ENCODE results near the gene SLC47A1.
A peak's percentile ranks its signal among the peaks of the same experiment; 100 is the strongest.

The SLC47A1 gene

DNA sequence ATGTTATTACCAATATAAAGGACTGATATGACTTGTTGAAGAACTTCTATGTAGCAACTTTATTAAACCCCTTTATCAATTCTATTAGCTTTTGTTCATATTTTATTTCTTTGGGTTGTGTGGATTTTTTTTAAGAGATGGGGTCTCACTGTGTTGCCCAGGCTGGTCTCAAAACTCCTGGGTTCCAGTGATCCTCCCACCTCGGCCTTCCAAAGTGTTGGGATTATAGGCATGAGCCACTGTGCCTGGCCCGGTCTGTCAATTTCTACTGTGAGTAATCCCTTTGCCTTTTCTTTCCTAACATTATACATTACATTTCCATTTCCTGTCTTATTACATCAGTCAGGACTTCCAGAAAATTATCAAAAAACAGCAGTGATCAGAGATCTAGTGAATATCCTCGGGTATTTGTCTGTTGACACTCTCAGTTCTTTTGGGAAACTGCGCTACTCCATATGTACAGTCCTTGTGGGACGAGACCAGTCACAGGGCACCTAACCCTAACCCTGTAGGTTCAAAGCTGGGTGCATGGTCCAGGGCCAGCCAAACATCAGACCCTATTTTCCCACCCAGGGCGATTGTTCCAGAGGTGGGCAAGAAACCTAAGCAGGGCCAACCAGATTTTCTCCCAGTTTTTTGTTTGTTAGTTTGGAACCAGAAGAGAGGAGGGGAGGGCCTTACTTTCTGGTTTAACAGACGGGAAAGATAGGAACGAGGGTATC lies 1.7 kb upstream of the SLC47A1 start:
- H3K27me3 ChIP-seq (ENCODE audit: control insufficient read depth in 1 of 2, insufficient read depth in 2 of 2, low read length in 2 of 2), result no peaks in the 10 kb centered on the region

GRCh38 chr17:19533036-19533717 lies 477 bp upstream of the SLC47A1 start:
- no peak overlapping the region for H3K27ac ChIP-seq (ENCODE audit: low read depth, low read length)
- H3K9ac ChIP-seq (ENCODE audit: low read length), result no peak overlapping the region
- H3K4me3 ChIP-seq (ENCODE audit: low read depth in 1 of 2, low read length in 2 of 2), result peak overlapping the region; percentile 60 to 85
- no peaks in the 10 kb centered on the region for H3K27me3 ChIP-seq (ENCODE audit: control insufficient read depth in 1 of 2, insufficient read depth in 2 of 2, low read length in 2 of 2)
- no peaks in the 10 kb centered on the region for H3K9me3 ChIP-seq (ENCODE audit: low read length)
- H3K4me1 ChIP-seq (ENCODE audit: insufficient read depth, low read length), result peaks cover 6% of the 10 kb centered on the region
- H3K36me3 ChIP-seq (ENCODE audit: insufficient read depth, low read length), result no peaks in the 10 kb centered on the region

More for the DNA sequence above, 1.7 kb upstream of the SLC47A1 start:
- H3K4me3 ChIP-seq (ENCODE audit: low read depth in 1 of 2, low read length in 2 of 2), result no peak overlapping the region
- H3K27ac ChIP-seq (ENCODE audit: low read depth, low read length), result no peak overlapping the region
- H3K36me3 ChIP-seq (ENCODE audit: insufficient read depth, low read length), result no peaks in the 10 kb centered on the region
- H3K4me1 ChIP-seq (ENCODE audit: insufficient read depth, low read length), result peaks cover 6% of the 10 kb centered on the region
- no peaks in the 10 kb centered on the region for H3K9me3 ChIP-seq (ENCODE audit: low read length)
- H3K9ac ChIP-seq (ENCODE audit: low read length), result no peak overlapping the region

- H3K27ac ChIP-seq (ENCODE audit: low read depth, low read length), result no peak overlapping the region
- H3K27me3 ChIP-seq (ENCODE audit: control insufficient read depth in 1 of 2, insufficient read depth in 2 of 2, low read length in 2 of 2), result no peaks in the 10 kb centered on the region
- H3K9ac ChIP-seq (ENCODE audit: low read length), result no peak overlapping the region
Measured at GRCh38 chr17:19534562-19535149, 1.0 kb downstream of the SLC47A1 start.

DNA sequence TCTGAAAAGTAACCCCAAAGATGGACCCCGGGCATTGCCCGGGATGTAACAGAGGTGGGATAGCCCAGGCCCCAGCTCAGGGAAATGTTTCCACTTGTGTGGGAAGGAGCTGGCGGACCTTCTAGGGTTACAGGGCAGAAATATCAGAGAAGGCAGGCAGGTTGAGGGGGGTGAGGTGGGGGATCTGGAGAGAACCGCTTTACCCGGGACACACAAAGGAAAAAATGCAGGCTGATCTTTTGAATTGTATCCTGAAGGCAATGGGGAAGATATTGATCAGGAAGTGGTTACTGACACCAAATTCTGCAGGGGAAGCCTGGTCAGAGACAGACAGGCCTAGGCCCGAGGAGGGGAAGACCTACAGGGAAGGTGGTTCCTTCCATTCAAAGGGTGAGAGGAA lies 3.5 kb downstream of the SLC47A1 start:
- Histone ChIP-seq H3K4me3 (ENCODE audit: low read depth in 1 of 2, low read length in 2 of 2) (no peak overlapping the region), H3K9ac (ENCODE audit: low read length) (no peak overlapping the region), H3K27me3 (ENCODE audit: control insufficient read depth in 1 of 2, insufficient read depth in 2 of 2, low read length in 2 of 2) (no peaks in the 10 kb centered on the region), H3K4me1 (ENCODE audit: insufficient read depth, low read length) (peaks cover 6% of the 10 kb centered on the region), H3K9me3 (ENCODE audit: low read length) (no peaks in the 10 kb centered on the region), H3K36me3 (ENCODE audit: insufficient read depth, low read length) (no peaks in the 10 kb centered on the region), H3K27ac (ENCODE audit: low read depth, low read length) (no peak overlapping the region)

More at GRCh38 chr17:19534562-19535149, 1.0 kb downstream of the SLC47A1 start:
- Histone ChIP-seq H3K9me3 (ENCODE audit: low read length) (no peaks in the 10 kb centered on the region), H3K36me3 (ENCODE audit: insufficient read depth, low read length) (no peaks in the 10 kb centered on the region), H3K4me3 (ENCODE audit: low read depth in 1 of 2, low read length in 2 of 2) (peak overlapping the region; percentile 60 to 85), H3K4me1 (ENCODE audit: insufficient read depth, low read length) (peaks cover 6% of the 10 kb centered on the region)

GRCh38 chr17:19538095-19539039 lies 4.7 kb downstream of the SLC47A1 start:
- H3K9ac ChIP-seq (ENCODE audit: low read length), result no peak overlapping the region
- no peaks in the 10 kb centered on the region for H3K27me3 ChIP-seq (ENCODE audit: control insufficient read depth in 1 of 2, insufficient read depth in 2 of 2, low read length in 2 of 2)
- no peak overlapping the region for H3K27ac ChIP-seq (ENCODE audit: low read depth, low read length)

GRCh38 chr17:19539040-19539399 lies 5.4 kb downstream of the SLC47A1 start:
- Histone ChIP-seq H3K4me1 (ENCODE audit: insufficient read depth, low read length) (peaks cover 6% of the 10 kb centered on the region), H3K27ac (ENCODE audit: low read depth, low read length) (no peak overlapping the region)

More at GRCh38 chr17:19538095-19539039, 4.7 kb downstream of the SLC47A1 start:
- Histone ChIP-seq H3K9me3 (ENCODE audit: low read length) (no peaks in the 10 kb centered on the region), H3K4me3 (ENCODE audit: low read depth in 1 of 2, low read length in 2 of 2) (no peak overlapping the region), H3K4me1 (ENCODE audit: insufficient read depth, low read length) (peaks cover 6% of the 10 kb centered on the region), H3K36me3 (ENCODE audit: insufficient read depth, low read length) (no peaks in the 10 kb centered on the region)

DNA sequence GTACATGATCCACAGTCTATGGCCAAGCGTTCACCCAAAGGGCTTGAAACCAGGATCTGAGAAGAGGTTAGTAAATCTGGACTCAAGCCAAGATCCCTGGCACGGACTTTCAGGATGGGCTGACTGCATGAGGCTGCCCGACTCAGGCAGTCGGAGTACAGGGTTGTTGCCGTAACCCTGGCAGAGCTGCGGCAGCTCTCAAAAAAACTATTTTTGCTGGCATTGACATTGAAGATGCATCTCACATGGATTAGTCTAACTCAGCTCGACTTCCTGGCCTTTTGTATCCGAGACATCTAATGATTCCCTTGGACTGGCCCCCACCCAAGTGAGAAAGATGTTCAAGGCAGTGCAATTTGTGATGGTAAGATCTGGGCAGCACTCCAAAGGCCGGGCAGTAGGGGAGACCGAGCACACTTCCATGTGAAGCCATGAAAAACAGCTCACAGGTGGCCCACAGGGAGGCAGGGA lies 6.2 kb downstream of the SLC47A1 start:
- no peak overlapping the region for H3K27ac ChIP-seq (ENCODE audit: low read depth, low read length)
- H3K4me3 ChIP-seq (ENCODE audit: low read depth in 1 of 2, low read length in 2 of 2), result no peak overlapping the region
- H3K9ac ChIP-seq (ENCODE audit: low read length), result no peak overlapping the region
- H3K36me3 ChIP-seq (ENCODE audit: insufficient read depth, low read length), result no peaks in the 10 kb centered on the region
- no peaks in the 10 kb centered on the region for H3K4me1 ChIP-seq (ENCODE audit: insufficient read depth, low read length)
- no peaks in the 10 kb centered on the region for H3K9me3 ChIP-seq (ENCODE audit: low read length)
- H3K27me3 ChIP-seq (ENCODE audit: control insufficient read depth in 1 of 2, insufficient read depth in 2 of 2, low read length in 2 of 2), result no peaks in the 10 kb centered on the region

More at GRCh38 chr17:19539040-19539399, 5.4 kb downstream of the SLC47A1 start:
- no peaks in the 10 kb centered on the region for H3K9me3 ChIP-seq (ENCODE audit: low read length)
- H3K27me3 ChIP-seq (ENCODE audit: control insufficient read depth in 1 of 2, insufficient read depth in 2 of 2, low read length in 2 of 2), result no peaks in the 10 kb centered on the region
- H3K36me3 ChIP-seq (ENCODE audit: insufficient read depth, low read length), result no peaks in the 10 kb centered on the region
- no peak overlapping the region for H3K9ac ChIP-seq (ENCODE audit: low read length)
- no peak overlapping the region for H3K4me3 ChIP-seq (ENCODE audit: low read depth in 1 of 2, low read length in 2 of 2)

GRCh38 chr17:19540706-19541370 lies 7.2 kb downstream of the SLC47A1 start:
- Histone ChIP-seq H3K4me1 (ENCODE audit: insufficient read depth, low read length) (no peaks in the 10 kb centered on the region), H3K9me3 (ENCODE audit: low read length) (no peaks in the 10 kb centered on the region), H3K27ac (ENCODE audit: low read depth, low read length) (no peak overlapping the region)

GRCh38 chr17:19541445-19541844 lies 7.8 kb downstream of the SLC47A1 start:
- peaks cover 4% of the 10 kb centered on the region for H3K4me1 ChIP-seq (ENCODE audit: insufficient read depth, low read length)
- H3K27me3 ChIP-seq (ENCODE audit: control insufficient read depth in 1 of 2, insufficient read depth in 2 of 2, low read length in 2 of 2), result no peaks in the 10 kb centered on the region
- H3K27ac ChIP-seq (ENCODE audit: low read depth, low read length), result no peak overlapping the region
- H3K9ac ChIP-seq (ENCODE audit: low read length), result no peak overlapping the region
- H3K9me3 ChIP-seq (ENCODE audit: low read length), result no peaks in the 10 kb centered on the region
- no peaks in the 10 kb centered on the region for H3K36me3 ChIP-seq (ENCODE audit: insufficient read depth, low read length)
- no peak overlapping the region for H3K4me3 ChIP-seq (ENCODE audit: low read depth in 1 of 2, low read length in 2 of 2)

More at GRCh38 chr17:19540706-19541370, 7.2 kb downstream of the SLC47A1 start:
- H3K9ac ChIP-seq (ENCODE audit: low read length), result no peak overlapping the region
- H3K36me3 ChIP-seq (ENCODE audit: insufficient read depth, low read length), result no peaks in the 10 kb centered on the region
- no peaks in the 10 kb centered on the region for H3K27me3 ChIP-seq (ENCODE audit: control insufficient read depth in 1 of 2, insufficient read depth in 2 of 2, low read length in 2 of 2)
- H3K4me3 ChIP-seq (ENCODE audit: low read depth in 1 of 2, low read length in 2 of 2), result no peak overlapping the region

GRCh38 chr17:19542247-19542646 lies 8.6 kb downstream of the SLC47A1 start:
- Histone ChIP-seq H3K36me3 (ENCODE audit: insufficient read depth, low read length) (no peaks in the 10 kb centered on the region), H3K4me3 (ENCODE audit: low read depth in 1 of 2, low read length in 2 of 2) (no peak overlapping the region), H3K27ac (ENCODE audit: low read depth, low read length) (no peak overlapping the region), H3K27me3 (ENCODE audit: control insufficient read depth in 1 of 2, insufficient read depth in 2 of 2, low read length in 2 of 2) (no peaks in the 10 kb centered on the region), H3K9me3 (ENCODE audit: low read length) (no peaks in the 10 kb centered on the region), H3K9ac (ENCODE audit: low read length) (no peak overlapping the region), H3K4me1 (ENCODE audit: insufficient read depth, low read length) (peaks cover 11% of the 10 kb centered on the region)
